ENCODE results near the gene ITCH. TPM values are rescaled to one million over a fixed set of nuclear protein-coding genes. Genes with fewer than 3 reads are reported as not detected.

Gene ITCH
- polyA plus RNA-seq, 3 donors: 13.3 to 26.6 (median 19.9) TPM

DNA sequence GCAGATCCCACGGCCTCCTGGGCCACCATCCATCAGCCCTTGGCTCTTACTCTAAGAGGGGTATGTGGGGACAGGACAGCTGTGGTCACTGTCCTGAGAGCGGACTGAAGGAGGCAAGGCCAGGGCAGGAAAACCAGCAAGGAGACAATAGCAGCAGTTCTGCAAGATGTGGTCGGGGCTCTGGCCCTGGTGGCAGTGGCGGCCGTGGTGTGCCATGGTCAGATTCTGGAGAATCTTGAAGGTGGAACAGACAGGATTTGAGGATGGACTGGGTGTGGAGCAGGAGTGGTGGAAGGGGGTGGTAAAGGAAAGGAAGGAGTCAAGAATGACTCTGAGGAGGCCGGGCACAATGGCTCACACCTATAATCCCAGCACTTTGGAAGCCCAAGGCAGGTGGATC is 189.5 kb downstream of the ITCH start:
- H3K36me3 Mint-ChIP-seq: no peaks in the 10 kb centered on the region
- peak overlapping the region in 1 of 7 donors; percentile 50 for H3K27ac Mint-ChIP-seq
- TF ChIP-seq, protein P1, sequence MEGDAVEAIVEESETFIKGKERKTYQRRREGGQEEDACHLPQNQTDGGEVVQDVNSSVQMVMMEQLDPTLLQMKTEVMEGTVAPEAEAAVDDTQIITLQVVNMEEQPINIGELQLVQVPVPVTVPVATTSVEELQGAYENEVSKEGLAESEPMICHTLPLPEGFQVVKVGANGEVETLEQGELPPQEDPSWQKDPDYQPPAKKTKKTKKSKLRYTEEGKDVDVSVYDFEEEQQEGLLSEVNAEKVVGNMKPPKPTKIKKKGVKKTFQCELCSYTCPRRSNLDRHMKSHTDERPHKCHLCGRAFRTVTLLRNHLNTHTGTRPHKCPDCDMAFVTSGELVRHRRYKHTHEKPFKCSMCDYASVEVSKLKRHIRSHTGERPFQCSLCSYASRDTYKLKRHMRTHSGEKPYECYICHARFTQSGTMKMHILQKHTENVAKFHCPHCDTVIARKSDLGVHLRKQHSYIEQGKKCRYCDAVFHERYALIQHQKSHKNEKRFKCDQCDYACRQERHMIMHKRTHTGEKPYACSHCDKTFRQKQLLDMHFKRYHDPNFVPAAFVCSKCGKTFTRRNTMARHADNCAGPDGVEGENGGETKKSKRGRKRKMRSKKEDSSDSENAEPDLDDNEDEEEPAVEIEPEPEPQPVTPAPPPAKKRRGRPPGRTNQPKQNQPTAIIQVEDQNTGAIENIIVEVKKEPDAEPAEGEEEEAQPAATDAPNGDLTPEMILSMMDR (IDR thresholded peaks at IDR 0.05): no peak

DNA sequence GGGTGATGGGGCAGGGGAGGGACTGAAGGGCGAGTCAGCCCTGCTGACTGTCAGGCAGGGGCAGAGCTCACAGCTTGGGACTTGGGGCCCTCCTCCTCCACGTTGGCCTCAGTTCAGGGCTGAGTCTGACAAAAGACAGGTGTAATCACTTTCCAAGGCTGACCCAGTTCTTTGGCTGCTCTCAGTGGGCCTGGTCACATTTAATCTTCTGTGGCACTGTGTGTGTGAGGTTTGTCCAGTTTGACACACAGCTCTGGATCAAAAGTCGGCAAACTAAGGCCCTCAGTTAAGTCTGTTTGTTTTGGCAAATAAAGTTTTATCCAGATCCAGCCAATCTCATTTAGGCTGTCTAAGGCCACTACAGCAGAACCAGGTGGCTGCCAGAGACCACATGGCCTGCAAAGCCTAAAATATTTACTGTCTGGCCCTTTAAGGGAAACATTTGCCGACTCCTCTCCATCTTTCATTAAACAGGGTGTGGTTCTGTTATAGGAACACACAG is 190.3 kb downstream of the ITCH start:
- no peaks in the 10 kb centered on the region for H3K36me3 Mint-ChIP-seq
- peaks cover 12% of the 10 kb centered on the region for H3K4me1 Mint-ChIP-seq
- Histone ChIP-seq H2AFZ (ENCODE audit: insufficient read depth, low read depth, low read length, poor library complexity, severe bottlenecking) (no peak overlapping the region), H3K4me1 (ENCODE audit: control insufficient read depth in 1 of 2, insufficient read depth in 2 of 2, low read length in 2 of 2) (peaks cover 7 to 10% of the 10 kb centered on the region in 2 donors), H3K36me3 (replicated peaks in 1 of 2; ENCODE audit: control insufficient read depth in 1 of 2, insufficient read depth in 2 of 2, low read length in 2 of 2) (no peaks in the 10 kb centered on the region), H3K4me2 (replicated peaks; ENCODE audit: extremely low read depth, low read length, poor library complexity, severe bottlenecking) (no peak overlapping the region), H3K27ac (ENCODE audit: low read depth in 1 of 2, low read length in 2 of 2) (no peak overlapping the region), H3K9me3 (replicated peaks in 1 of 2; ENCODE audit: control insufficient read depth in 1 of 2, insufficient read depth in 1 of 2, low read length in 2 of 2) (no peaks in the 10 kb centered on the region), H3K4me3 (replicated peaks in 1 of 3; ENCODE audit: low read depth in 2 of 3, low read length in 3 of 3) (no peak overlapping the region), H3K27me3 (ENCODE audit: control insufficient read depth in 2 of 2, insufficient read depth in 2 of 2, low read length in 2 of 2) (no peaks in the 10 kb centered on the region), H3K79me2 (ENCODE audit: insufficient read depth, low read length) (no peaks in the 10 kb centered on the region), H3K9ac (ENCODE audit: insufficient read depth, low read length, poor library complexity, severe bottlenecking) (no peak overlapping the region), H4K20me1 (ENCODE audit: insufficient read depth, low read length) (no peaks in the 10 kb centered on the region)
- DNase-seq: no peak
- H3K27ac Mint-ChIP-seq: no peak overlapping the region
- TF ChIP-seq, protein P1 (IDR thresholded peaks at IDR 0.05): no peak
- WGBS (ENCODE audit: insufficient coverage): 100% methylated on average over 1 of the region's 4 CpGs
- peaks cover 0 to 2% (median 2%) of the 10 kb centered on the region in 3 donors for H3K27me3 Mint-ChIP-seq (ENCODE audit: low read depth in 3 of 3)
- intact Hi-C loops (cut with micrococcal nuclease): no loop called here
- no peak overlapping the region for H3K4me3 Mint-ChIP-seq
- H3K9me3 Mint-ChIP-seq: no peaks in the 10 kb centered on the region

More for the DNA sequence above, 189.5 kb downstream of the ITCH start:
- no peak overlapping the region for H3K9ac ChIP-seq (ENCODE audit: insufficient read depth, low read length, poor library complexity, severe bottlenecking)
- 91% methylated on average over 4 of the region's 6 CpGs for WGBS (ENCODE audit: insufficient coverage)
- H3K27me3 ChIP-seq (ENCODE audit: control insufficient read depth in 2 of 2, insufficient read depth in 2 of 2, low read length in 2 of 2): no peaks in the 10 kb centered on the region
- Mint-ChIP-seq H3K27me3 (ENCODE audit: low read depth in 3 of 3) (peaks cover 0 to 2% (median 0%) of the 10 kb centered on the region in 3 donors), H3K9me3 (no peaks in the 10 kb centered on the region), H3K4me1 (peaks cover 8% of the 10 kb centered on the region), H3K4me3 (no peak overlapping the region)
- no peak overlapping the region for H2AFZ ChIP-seq (ENCODE audit: insufficient read depth, low read depth, low read length, poor library complexity, severe bottlenecking)
- no peak overlapping the region for H3K27ac ChIP-seq (ENCODE audit: low read depth in 1 of 2, low read length in 2 of 2)
- DNase-seq: no peak
- intact Hi-C loops (cut with micrococcal nuclease): no loop called here
- H3K4me3 ChIP-seq (replicated peaks in 1 of 3; ENCODE audit: low read depth in 2 of 3, low read length in 3 of 3): no peak overlapping the region
- H3K4me2 ChIP-seq (replicated peaks; ENCODE audit: extremely low read depth, low read length, poor library complexity, severe bottlenecking): no peak overlapping the region
- no peaks in the 10 kb centered on the region for H3K9me3 ChIP-seq (replicated peaks in 1 of 2; ENCODE audit: control insufficient read depth in 1 of 2, insufficient read depth in 1 of 2, low read length in 2 of 2)
- no peaks in the 10 kb centered on the region for H4K20me1 ChIP-seq (ENCODE audit: insufficient read depth, low read length)
- no peaks in the 10 kb centered on the region for H3K36me3 ChIP-seq (replicated peaks in 1 of 2; ENCODE audit: control insufficient read depth in 1 of 2, insufficient read depth in 2 of 2, low read length in 2 of 2)
- H3K79me2 ChIP-seq (ENCODE audit: insufficient read depth, low read length): no peaks in the 10 kb centered on the region
- peaks cover under 1 to 2% of the 10 kb centered on the region in 2 donors for H3K4me1 ChIP-seq (ENCODE audit: control insufficient read depth in 1 of 2, insufficient read depth in 2 of 2, low read length in 2 of 2)
